Astrocyte of the cerebellum (primary cell): ENCODE data around the gene ASB1.

Source experiments
- DNase-seq: peaks from one replicate; pipeline ENCODE4 v3.0.0-alpha.2; 2011; ENCODE audit warnings: low read depth
- H3K4me3 ChIP-seq: 2 replicates; pipeline ENCODE4 v1.5.1; 2011; ENCODE audit warnings: mild to moderate bottlenecking, low read depth, low read length, moderate library complexity
- CTCF ChIP-seq: IDR thresholded peaks from 2 replicates; pipeline ENCODE4 v1.5.1; 2012; ENCODE audit warnings: low read length, low read depth, moderate library complexity, mild to moderate bottlenecking; ENCODE audit errors: missing control alignments
- in situ Hi-C: cut with HindIII; loops from 2 replicates; pipeline ENCODE4 v1.10.0; 2017; ENCODE audit warnings: low sequenced_read_pairs

ASB1 gene

DNA sequence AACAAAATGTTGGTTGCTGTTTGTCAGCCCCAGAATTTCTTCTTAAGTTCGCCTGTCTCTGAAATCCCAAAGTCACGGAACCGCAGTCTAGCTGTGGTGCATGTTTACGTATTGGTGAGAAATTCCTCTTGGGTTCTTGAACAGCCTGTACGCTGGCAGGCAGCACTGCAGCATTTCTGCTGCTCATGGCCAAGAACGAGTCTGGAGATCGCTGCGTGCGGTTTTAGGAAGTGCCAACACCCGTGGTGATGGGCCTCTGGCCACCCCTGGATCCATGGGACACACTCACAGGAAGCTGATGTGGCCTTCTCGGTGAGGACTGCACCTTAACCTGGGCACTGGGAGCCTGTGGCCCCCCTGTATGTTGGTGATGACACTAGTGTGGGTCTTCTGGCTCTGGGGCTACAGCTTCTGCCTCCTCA, 23.7 kb downstream of the ASB1 start:
- DNase-seq: no peak
- in situ Hi-C loops: no loop called here
- no peak overlapping the region for H3K4me3 ChIP-seq
- no peak for TF ChIP-seq CTCF

DNA sequence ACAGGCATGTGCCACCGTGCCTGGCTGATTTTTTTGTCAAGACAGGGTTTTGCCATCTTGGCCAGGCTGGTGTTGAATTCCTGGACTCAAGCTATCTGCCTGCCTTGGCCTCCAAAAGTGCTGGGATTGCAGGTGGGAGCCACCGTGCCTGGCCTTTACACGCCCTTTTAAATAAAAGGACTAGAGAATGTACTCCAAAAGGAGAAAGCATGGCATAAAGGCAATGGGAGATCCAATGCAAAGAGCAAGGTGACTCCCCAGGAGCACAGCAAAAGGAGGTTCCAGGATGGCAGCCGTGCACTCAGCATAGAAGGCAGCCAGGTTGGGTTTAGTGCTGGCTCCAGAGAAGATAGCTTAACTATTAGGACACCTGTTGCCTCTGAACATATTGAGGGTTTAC, 27.1 kb downstream of the ASB1 start:
- H3K4me3 ChIP-seq: no peak overlapping the region
- TF ChIP-seq CTCF: no peak
- DNase-seq: no peak
- in situ Hi-C loops: no loop called here

GRCh38 chr2:238456449-238456848, 29.7 kb downstream of the ASB1 start:
- in situ Hi-C loops: no loop called here
- H3K4me3 ChIP-seq: no peak overlapping the region
- no peak for TF ChIP-seq CTCF
- no peak for DNase-seq

DNA sequence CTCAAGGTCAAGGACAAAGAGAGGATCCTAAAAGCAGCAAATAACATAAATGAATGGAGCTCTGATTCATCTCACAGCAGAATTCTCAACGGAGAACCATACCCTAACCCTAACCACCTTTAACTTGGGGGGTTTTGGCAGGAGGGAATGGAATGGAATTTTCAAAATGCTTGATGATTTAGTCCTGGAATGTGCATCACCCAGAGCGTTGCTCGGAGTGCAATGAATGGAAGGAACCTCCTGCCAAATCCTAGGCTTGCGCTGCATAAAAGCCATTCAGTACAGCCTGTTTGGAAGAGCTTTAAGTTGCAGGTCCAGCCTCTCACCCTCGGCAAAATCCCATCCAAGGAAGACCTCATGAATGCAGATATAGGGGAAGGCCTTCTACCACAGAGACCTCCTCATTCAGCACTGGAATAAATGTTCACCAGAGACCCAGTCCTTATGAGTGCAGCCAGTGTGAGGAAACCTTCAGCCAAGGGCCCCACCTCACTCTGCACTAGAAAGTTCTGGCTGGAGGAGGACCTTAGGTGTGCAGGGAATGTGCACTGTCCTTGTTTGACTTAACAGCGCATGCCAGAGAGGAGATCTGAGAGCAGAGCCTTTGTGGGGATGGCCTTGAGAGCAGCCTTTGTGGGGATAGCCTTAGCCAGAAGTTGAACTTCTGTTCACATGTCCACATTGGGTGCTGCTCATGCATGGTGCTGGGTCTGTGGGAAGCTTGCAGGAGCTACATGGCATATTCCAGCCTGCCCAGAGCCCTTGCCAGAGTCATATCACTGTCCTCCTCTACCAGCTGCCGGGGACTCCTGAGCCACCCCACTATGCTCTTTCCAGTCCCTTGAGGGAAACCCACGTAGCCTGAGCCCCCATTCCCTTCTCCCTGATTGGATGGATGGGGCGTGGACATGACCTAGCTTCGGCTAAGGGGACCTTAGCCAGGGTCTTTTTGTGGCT, 30.5 kb downstream of the ASB1 start:
- peak; percentile 62 for DNase-seq
- in situ Hi-C loops: no loop called here
- no peak for TF ChIP-seq CTCF

GRCh38 chr2:238457927-238458324, 31.2 kb downstream of the ASB1 start:
- TF ChIP-seq CTCF: no peak
- no peak overlapping the region for H3K4me3 ChIP-seq
- no peak for DNase-seq
- in situ Hi-C loops: no loop called here

More for the DNA sequence above, 30.5 kb downstream of the ASB1 start:
- no peak overlapping the region for H3K4me3 ChIP-seq

DNA sequence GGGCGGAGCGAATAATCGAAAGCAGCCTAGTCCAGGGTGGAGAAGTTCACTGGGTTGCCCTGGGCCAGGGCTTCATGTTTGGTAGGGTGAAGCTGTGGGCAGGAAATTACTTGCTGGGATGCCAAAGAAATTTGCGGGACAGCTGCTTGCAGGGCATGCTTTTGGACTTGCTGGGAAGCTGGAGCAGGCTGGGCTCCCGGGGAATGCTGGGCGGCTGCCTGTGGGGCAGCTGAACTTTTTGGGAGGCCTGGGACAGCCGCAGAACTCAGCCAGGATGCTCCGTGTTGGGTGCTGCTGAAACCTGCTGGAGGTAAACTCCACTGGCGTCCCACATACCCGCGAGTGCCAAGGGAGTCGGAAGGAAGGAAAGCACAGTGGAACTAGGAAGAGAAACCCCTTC, 31.9 kb downstream of the ASB1 start:
- in situ Hi-C loops: no loop called here
- no peak for TF ChIP-seq CTCF
- no peak overlapping the region for H3K4me3 ChIP-seq
- no peak for DNase-seq
